Heart left ventricle (tissue), 13 donors: Measurements from ENCODE around the gene CDK5R1.
A peak's percentile ranks its signal among the peaks of the same experiment; 100 is the strongest.

ENCODE experiments used
- CTCF ChIP-seq, 12 donors: fragments of 200-600 bp; sonication (generic) in 4 of 12; IDR thresholded peaks; one replicate each; pipeline versions ENCODE4 v1.5.0 to v1.8.0; 2018 to 2022; ENCODE audit warnings: antibody characterized with exemption in 12 of 12, mild to moderate bottlenecking in 5 of 12
- POLR2A ChIP-seq, 2 donors: fragments of 450-650 bp; IDR thresholded peaks; one replicate each; pipeline ENCODE4 v1.6.1; 2017; ENCODE audit warnings: antibody characterized with exemption in 2 of 2, mild to moderate bottlenecking in 2 of 2, moderate library complexity in 2 of 2
- donor health status: ischemic (EF 13 %, LVEDD 7.1; RV severe dilation, severe dysfunction).
- donor health status: DM: no; HTN: yes; CAD: no.
- donor health status: DM: no; HTN: no; CAD: no.
- donor health status: ischemic (EF 25% LVEDD 6.9; RV normal size, moderate dysfunction).
- donor health status: ischemic (EF 25% LVEDD 5.7; RV mildly dilated, moderate dysfunction).
- donor health status: ischemic (EF 35%, LVEDD 5.7; RV mildly dilated, moderate dysfunction).
- donor health status: nonischemic (EF 11% LVEDD 7.7; RV severe dilation, severe dysfunction).
- donor health status: DM: yes; HTN: yes; CAD: no.
- donor health status: PGD.
- donor health status: ischemic (EF 29% LVEDD 5.4; RV normal size, mild dysfunction).
- donor health status: nonischemic (EF 23%, LVEDD 6.1; RV moderate dilation, normal function).

- no peak for TF ChIP-seq CTCF (IDR thresholded peaks at IDR 0.05)
- TF ChIP-seq POLR2A (IDR thresholded peaks at IDR 0.05), result peak in 1 of 2 donors; percentile 26
Observed at GRCh38 chr17:32486111-32486700, 587 bp upstream of the CDK5R1 start.
